Trophoblast cell (in vitro differentiated cells and primary cell): ENCODE data around the gene HTRA2.
"Not testable (repeated sequence)": the region's sequence is repeated elsewhere in the genome, so short reads cannot be mapped to it uniquely, and the experiment has no call there.

Source experiments
- DNase-seq, 2 donors: peaks; one replicate each; pipeline ENCODE4 v3.0.0-alpha.2; 2016
- H2AFZ ChIP-seq: 2 replicates; pipeline ENCODE4 v1.6.1; 2013; ENCODE audit warnings: low read length, moderate library complexity, mild to moderate bottlenecking; ENCODE audit not compliant: insufficient read depth, poor library complexity
- H2AK5ac ChIP-seq: 2 replicates; pipeline ENCODE4 v1.6.1; 2013; ENCODE audit warnings: mild to moderate bottlenecking, low read length
- H2BK120ac ChIP-seq: 2 replicates; pipeline ENCODE4 v1.6.1; 2013; ENCODE audit warnings: low read length, mild to moderate bottlenecking, moderate library complexity; ENCODE audit not compliant: insufficient read depth, poor library complexity
- H2BK12ac ChIP-seq: 2 replicates; pipeline ENCODE4 v1.6.1; 2013; ENCODE audit warnings: mild to moderate bottlenecking, low read length, moderate library complexity
- H2BK5ac ChIP-seq: 2 replicates; pipeline ENCODE4 v1.6.1; 2013; ENCODE audit warnings: low read length, low read depth, moderate library complexity, mild to moderate bottlenecking; ENCODE audit not compliant: poor library complexity
- H3K14ac ChIP-seq: 2 replicates; pipeline ENCODE4 v1.6.1; 2013; ENCODE audit warnings: mild to moderate bottlenecking, low read length
- H3K18ac ChIP-seq: 2 replicates; pipeline ENCODE4 v1.6.1; 2013; ENCODE audit warnings: mild to moderate bottlenecking, low read length
- H3K23ac ChIP-seq: 2 replicates; pipeline ENCODE4 v1.6.1; 2013; ENCODE audit warnings: low read length
- H3K27ac ChIP-seq: 2 replicates; pipeline ENCODE4 v1.5.1; 2013; ENCODE audit warnings: low read depth, mild to moderate bottlenecking, inconsistent platforms, low read length, moderate library complexity
- H3K27me3 ChIP-seq: 2 replicates; pipeline ENCODE4 v1.6.1; 2013; ENCODE audit warnings: inconsistent platforms, mild to moderate bottlenecking, low read length, moderate library complexity; ENCODE audit not compliant: insufficient read depth
- H3K36me3 ChIP-seq, 2 experiments: 1 replicate in 1 of 2; 2 replicates in 1 of 2; pipeline ENCODE4 v1.6.1; 2013; ENCODE audit warnings: low read length in 2 of 2, mild to moderate bottlenecking in 2 of 2, moderate library complexity in 1 of 2; ENCODE audit not compliant: insufficient read depth in 2 of 2, control insufficient read depth in 1 of 2
- H3K4ac ChIP-seq: 2 replicates; pipeline ENCODE4 v1.6.1; 2013; ENCODE audit warnings: low read depth, mild to moderate bottlenecking, low read length, moderate library complexity
- H3K4me1 ChIP-seq, 2 experiments: 1 replicate in 1 of 2; 2 replicates in 1 of 2; pipeline ENCODE4 v1.6.1; 2013; ENCODE audit warnings: low read length in 2 of 2, mild to moderate bottlenecking in 2 of 2, moderate library complexity in 1 of 2; ENCODE audit not compliant: insufficient read depth in 2 of 2, control insufficient read depth in 1 of 2
- H3K4me2 ChIP-seq: 2 replicates; pipeline ENCODE4 v1.6.1; 2013; ENCODE audit warnings: inconsistent platforms, mild to moderate bottlenecking, low read length, moderate library complexity
- H3K4me3 ChIP-seq: 2 replicates; pipeline ENCODE4 v1.5.1; 2013; ENCODE audit warnings: mild to moderate bottlenecking, low read depth, low read length, inconsistent platforms
- H3K79me1 ChIP-seq: one replicate; pipeline ENCODE4 v1.6.1; 2013; ENCODE audit warnings: low read length
- H3K79me2 ChIP-seq: 2 replicates; pipeline ENCODE4 v1.6.1; 2013; ENCODE audit warnings: low read length, mild to moderate bottlenecking; ENCODE audit not compliant: control insufficient read depth, insufficient read depth, poor library complexity
- H3K9ac ChIP-seq: 2 replicates; pipeline ENCODE4 v1.6.1; 2013; ENCODE audit warnings: mild to moderate bottlenecking, low read length
- H3K9me3 ChIP-seq: 2 replicates; pipeline ENCODE4 v1.6.1; 2013; ENCODE audit warnings: low read depth, mild to moderate bottlenecking, control low read depth, inconsistent platforms, low read length; ENCODE audit not compliant: insufficient read depth
- H4K12ac ChIP-seq: 2 replicates; pipeline ENCODE4 v1.6.1; 2013; ENCODE audit warnings: low read depth, mild to moderate bottlenecking, low read length, moderate library complexity
- H4K8ac ChIP-seq: 2 replicates; pipeline ENCODE4 v1.6.1; 2013; ENCODE audit warnings: low read depth, mild to moderate bottlenecking, low read length, moderate library complexity
- H4K91ac ChIP-seq: one replicate; pipeline ENCODE4 v1.6.1; 2013; ENCODE audit warnings: low read depth, mild to moderate bottlenecking, low read length, moderate library complexity
- WGBS: extraction: QIAGEN DNeasy Blood & Tissue Kit; methylation state at CpG from one replicate; pipeline ENCODE4 v1.1.7; 2013; ENCODE audit warnings: missing lambda C conversion rate; ENCODE audit not compliant: insufficient read length, insufficient coverage; ENCODE audit errors: extremely low coverage; 5-methylcytosine and 5-hydroxymethylcytosine counted together

Gene HTRA2

DNA sequence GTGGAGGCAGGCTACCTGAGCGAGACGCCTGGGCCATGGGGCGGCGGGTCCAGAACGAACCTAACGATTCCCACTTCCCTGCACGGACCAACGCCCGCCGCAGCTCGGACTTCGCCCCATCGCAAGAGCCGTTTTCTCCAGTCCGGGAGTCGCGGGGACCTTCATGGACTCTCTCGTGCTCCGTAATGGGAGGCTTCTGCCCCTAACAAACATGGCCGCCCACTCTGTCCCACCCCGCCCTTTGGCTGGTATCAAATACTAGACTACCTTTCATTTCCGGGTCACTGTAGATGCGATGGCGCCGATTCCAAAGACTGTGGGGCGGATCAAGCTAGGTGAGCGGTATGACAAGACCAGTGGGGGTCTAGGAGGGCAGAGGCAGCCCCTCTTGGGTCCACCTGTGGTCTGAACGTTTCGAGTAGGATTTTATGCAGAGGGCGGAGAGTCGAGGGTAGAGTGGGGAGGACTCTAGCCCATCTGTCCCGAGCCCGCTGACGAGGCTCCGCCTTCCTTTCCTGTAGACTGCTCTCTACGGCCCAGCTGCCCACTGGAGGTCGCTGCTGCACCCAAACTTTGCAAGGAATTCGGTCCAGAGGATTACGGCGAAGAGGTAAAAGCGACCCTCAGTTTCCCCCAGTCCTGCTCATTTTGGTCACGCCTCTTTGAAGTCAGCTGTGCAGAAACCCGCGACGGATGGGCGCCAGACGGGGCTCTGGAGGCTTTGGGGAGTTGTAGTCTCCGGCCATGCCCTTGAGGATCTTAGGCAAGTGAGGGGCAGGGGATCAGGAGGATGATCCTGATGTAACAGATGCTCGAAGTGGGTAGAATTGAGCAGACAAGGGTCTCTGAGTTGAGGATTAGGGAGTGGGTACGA is 46.7 kb upstream of the HTRA2 start, which contains the start of the genes CCDC142 and TTC31:
Gene CCDC142 (minus strand): TSS at position 198 of the 874 bp plus-strand sequence. CDS start 161 bp downstream, at position 37.
Gene TTC31 (plus strand): TSS at position 281 of the 874 bp plus-strand sequence. CDS start 15 bp downstream, at position 296.
- peak within 1 kb of the TSS; percentile 73 for H2BK5ac ChIP-seq
- H3K4me2 ChIP-seq = peak within 1 kb of the TSS; percentile 66
- H3K27me3 ChIP-seq = no peaks in the 10 kb centered on the region
- H2AK5ac ChIP-seq = peak within 1 kb of the TSS; percentile 9
- peak within 1 kb of the TSS; percentile 71 for H3K18ac ChIP-seq
- H3K4ac ChIP-seq = peak within 1 kb of the TSS; percentile 51
- peak within 1 kb of the TSS; percentile 40 for H2BK120ac ChIP-seq
- peak; percentile 91 to 94 for DNase-seq
- H4K8ac ChIP-seq = peak within 1 kb of the TSS; percentile 82
- no peak within 1 kb of the TSS for H3K23ac ChIP-seq
- H2BK12ac ChIP-seq = no peak within 1 kb of the TSS
- peak within 1 kb of the TSS; percentile 55 for H4K12ac ChIP-seq
- peak within 1 kb of the TSS; percentile 65 for H3K27ac ChIP-seq
- H3K79me2 ChIP-seq = peaks cover 9% of the 10 kb centered on the region
- H3K36me3 ChIP-seq = peaks cover 9 to 11% of the 10 kb centered on the region in 2 experiments
- peak within 1 kb of the TSS; percentile 65 for H3K14ac ChIP-seq
- H3K79me1 ChIP-seq = peaks cover 11% of the 10 kb centered on the region
- WGBS = no CpG with 5 or more reads among the region's 50 CpGs
- peak within 1 kb of the TSS; percentile 94 for H3K4me3 ChIP-seq
- peaks cover 9 to 13% of the 10 kb centered on the region in 2 experiments for H3K4me1 ChIP-seq
- peak within 1 kb of the TSS; percentile 89 for H3K9ac ChIP-seq
- H4K91ac ChIP-seq = peak within 1 kb of the TSS; percentile 71
- peak within 1 kb of the TSS; percentile 80 for H2AFZ ChIP-seq
- no peaks in the 10 kb centered on the region for H3K9me3 ChIP-seq

DNA sequence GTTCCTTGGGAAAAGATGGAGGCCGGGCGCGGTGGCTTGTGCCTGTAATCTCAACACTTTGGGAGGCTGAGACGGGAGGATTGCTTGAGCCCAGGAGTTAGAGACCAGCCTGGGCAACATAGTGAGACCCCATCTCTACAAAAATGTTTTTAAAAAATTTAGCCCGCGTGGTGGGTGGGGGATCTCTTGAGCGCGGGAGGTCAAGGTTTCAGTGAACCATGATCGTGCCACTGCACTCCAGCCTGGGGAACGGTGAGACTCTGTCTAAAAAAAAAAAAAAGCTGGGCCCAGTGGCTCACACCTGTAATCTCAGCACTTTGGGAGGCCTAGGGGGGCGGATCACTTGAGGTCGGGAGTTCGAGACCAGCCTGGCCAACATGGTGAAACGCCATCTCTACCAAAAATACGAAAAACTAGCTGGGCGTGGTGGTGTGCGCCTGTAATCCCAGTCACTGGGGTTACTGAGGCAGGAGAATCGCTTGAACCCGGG is 46.0 kb upstream of the HTRA2 start:
- H3K4ac ChIP-seq, H3K27me3 ChIP-seq, H4K12ac ChIP-seq, H2AFZ ChIP-seq, H2BK120ac ChIP-seq, H3K79me2 ChIP-seq, H3K27ac ChIP-seq, H2BK5ac ChIP-seq, H4K91ac ChIP-seq, H2AK5ac ChIP-seq, H2BK12ac ChIP-seq, H3K14ac ChIP-seq, H3K9ac ChIP-seq, H3K23ac ChIP-seq, DNase-seq, H3K18ac ChIP-seq, H3K9me3 ChIP-seq: not testable (repeated sequence)
- Histone ChIP-seq H3K4me2 (peak overlapping the region; percentile 66), H3K79me1 (peaks cover 11% of the 10 kb centered on the region), H3K4me1 (peaks cover 9 to 15% of the 10 kb centered on the region in 2 experiments), H4K8ac (peak overlapping the region; percentile 73), H3K4me3 (peak overlapping the region; percentile 56), H3K36me3 (peaks cover 7 to 11% of the 10 kb centered on the region in 2 experiments)
- WGBS = no CpG with 5 or more reads among the region's 19 CpGs

DNA sequence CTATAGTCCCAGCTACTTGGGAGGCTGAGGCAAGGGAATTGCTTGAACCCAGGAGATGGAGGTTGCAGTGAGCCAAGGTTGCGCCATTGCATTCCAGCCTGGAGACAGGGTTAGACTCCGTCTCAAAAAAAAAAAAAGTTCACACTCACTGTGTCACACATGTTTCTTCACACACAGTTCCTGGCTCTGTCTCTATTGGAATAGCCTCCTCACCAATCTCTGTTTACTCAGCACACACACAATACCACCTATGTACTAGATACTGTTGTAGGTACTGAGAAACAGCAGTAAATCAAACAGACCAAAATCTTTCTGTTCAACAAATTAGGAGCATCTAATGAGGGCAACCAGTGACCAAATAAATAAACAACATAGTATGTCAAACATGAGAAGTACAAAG is 43.6 kb upstream of the HTRA2 start:
- H3K36me3 ChIP-seq = peaks cover 12 to 18% of the 10 kb centered on the region in 2 experiments
- H2AK5ac ChIP-seq = no peak overlapping the region
- no peak overlapping the region for H3K4ac ChIP-seq

DNA sequence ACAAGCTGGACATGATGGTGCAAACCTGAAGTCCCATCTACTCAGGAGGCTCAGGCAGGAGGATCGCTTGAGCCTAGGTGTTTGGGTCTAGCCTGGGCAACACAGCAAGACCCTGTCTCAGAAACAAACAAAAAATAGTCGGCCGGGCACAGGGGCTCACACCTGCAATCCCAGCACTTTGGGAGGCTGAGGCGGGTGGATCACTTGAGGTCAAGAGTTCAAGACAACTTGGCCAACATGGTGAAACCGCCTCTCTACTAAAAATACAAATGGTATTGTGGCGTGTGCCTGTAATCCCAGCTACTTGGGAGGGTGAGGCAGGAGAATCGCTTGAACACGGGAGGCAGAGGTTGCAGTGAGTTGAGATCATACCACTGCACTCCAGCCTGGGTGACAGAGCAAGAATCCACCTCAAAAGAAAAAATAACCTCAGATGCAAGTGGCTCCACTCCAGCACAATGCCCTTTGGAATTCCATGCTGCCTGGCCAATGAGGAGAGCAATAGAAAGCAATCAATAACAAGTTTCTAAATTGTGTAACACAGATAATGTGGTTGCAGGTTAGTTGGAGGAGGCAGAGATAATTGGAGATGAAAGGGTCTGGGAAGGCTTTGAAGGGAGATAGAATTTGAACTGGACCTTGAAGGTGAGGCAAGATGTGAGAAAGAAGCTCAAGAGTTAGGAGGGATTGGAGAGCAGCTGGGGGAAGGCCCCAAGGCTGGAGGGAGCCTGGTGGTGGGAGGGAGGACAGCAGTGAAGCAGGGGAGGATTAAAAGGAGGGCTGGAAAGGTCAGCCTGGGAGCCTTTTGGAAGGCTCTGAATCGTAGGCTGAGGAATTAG is 40.9 kb upstream of the HTRA2 start:
- no peak for DNase-seq
- H2AFZ ChIP-seq = no peak overlapping the region
- no peaks in the 10 kb centered on the region for H3K79me2 ChIP-seq
- H3K79me1 ChIP-seq = no peaks in the 10 kb centered on the region
- H3K4ac ChIP-seq = no peak overlapping the region
- H3K23ac ChIP-seq = no peak overlapping the region
- H4K8ac ChIP-seq = no peak overlapping the region
- H3K18ac ChIP-seq = no peak overlapping the region
- no peak overlapping the region for H3K4me3 ChIP-seq
- no peak overlapping the region for H3K9ac ChIP-seq
- no peak overlapping the region for H2BK120ac ChIP-seq
- H3K36me3 ChIP-seq = peaks cover 30 to 44% of the 10 kb centered on the region in 2 experiments
- H3K4me2 ChIP-seq = no peak overlapping the region
- H2BK5ac ChIP-seq = no peak overlapping the region
- no peak overlapping the region for H2BK12ac ChIP-seq
- H3K14ac ChIP-seq = no peak overlapping the region
- WGBS = no CpG with 5 or more reads among the region's 9 CpGs
- H2AK5ac ChIP-seq = no peak overlapping the region
- H4K91ac ChIP-seq = no peak overlapping the region
- peaks cover 2% of the 10 kb centered on the region for H3K9me3 ChIP-seq
- H3K27me3 ChIP-seq = no peaks in the 10 kb centered on the region
- no peak overlapping the region for H4K12ac ChIP-seq
- peaks cover 0 to 5% of the 10 kb centered on the region in 2 experiments for H3K4me1 ChIP-seq
- H3K27ac ChIP-seq = no peak overlapping the region

More for the DNA sequence above, 43.6 kb upstream of the HTRA2 start:
- no peak overlapping the region for H4K12ac ChIP-seq
- no peak overlapping the region for H3K4me2 ChIP-seq
- H4K91ac ChIP-seq = no peak overlapping the region
- H3K23ac ChIP-seq = no peak overlapping the region
- no peak overlapping the region for H3K27ac ChIP-seq
- no peaks in the 10 kb centered on the region for H3K27me3 ChIP-seq
- H2AFZ ChIP-seq = no peak overlapping the region
- no peak overlapping the region for H2BK5ac ChIP-seq
- H2BK120ac ChIP-seq = no peak overlapping the region
- no peak overlapping the region for H3K9ac ChIP-seq
- no peak overlapping the region for H3K4me3 ChIP-seq
- H2BK12ac ChIP-seq = no peak overlapping the region
- peaks cover 11% of the 10 kb centered on the region for H3K79me1 ChIP-seq
- DNase-seq = no peak
- no CpG with 5 or more reads among the region's 2 CpGs for WGBS
- H3K79me2 ChIP-seq = peaks cover 9% of the 10 kb centered on the region
- no peak overlapping the region for H3K14ac ChIP-seq
- no peak overlapping the region for H4K8ac ChIP-seq
- peaks cover 8 to 14% of the 10 kb centered on the region in 2 experiments for H3K4me1 ChIP-seq
- no peaks in the 10 kb centered on the region for H3K9me3 ChIP-seq
- H3K18ac ChIP-seq = no peak overlapping the region
